ENCODE data around the gene KLC1. TPM values are rescaled to one million over a fixed set of nuclear protein-coding genes. Genes with fewer than 3 reads are reported as not detected.

Gene KLC1
- total RNA-seq, 2 experiments from 2014 or later = 97.5 to 101 TPM

DNA sequence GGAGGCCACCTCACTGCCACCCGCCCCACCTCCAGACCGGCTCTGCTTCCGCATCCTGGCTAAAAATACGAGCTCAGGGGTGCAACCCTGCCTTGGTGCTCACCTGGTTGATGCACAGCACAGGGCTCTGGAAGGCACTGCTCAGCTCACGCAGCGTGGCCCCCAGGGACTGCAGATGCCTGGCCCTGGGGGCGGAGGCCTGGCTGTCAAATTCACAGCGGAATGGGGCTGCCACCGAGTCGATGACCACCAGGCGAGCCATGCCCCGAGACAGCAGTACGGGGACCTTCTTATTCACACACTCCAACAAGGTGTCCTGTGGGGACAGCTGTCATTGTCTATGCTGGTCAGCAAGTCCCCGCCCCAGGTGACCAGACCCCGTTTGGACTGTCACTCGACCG lies 70.2 kb downstream of the KLC1 start:
- no peak for TF ChIP-seq CTCF (IDR thresholded peaks at IDR 0.05)
- POLR2A ChIA-PET = interaction anchor here (0.6 to 6.2 kb wide), 4 partner anchors 9 to 136 kb away, joined by 3 to 41 read pairs (median 4); partner anchors contain the start of genes XRCC3 and ZFYVE21

DNA sequence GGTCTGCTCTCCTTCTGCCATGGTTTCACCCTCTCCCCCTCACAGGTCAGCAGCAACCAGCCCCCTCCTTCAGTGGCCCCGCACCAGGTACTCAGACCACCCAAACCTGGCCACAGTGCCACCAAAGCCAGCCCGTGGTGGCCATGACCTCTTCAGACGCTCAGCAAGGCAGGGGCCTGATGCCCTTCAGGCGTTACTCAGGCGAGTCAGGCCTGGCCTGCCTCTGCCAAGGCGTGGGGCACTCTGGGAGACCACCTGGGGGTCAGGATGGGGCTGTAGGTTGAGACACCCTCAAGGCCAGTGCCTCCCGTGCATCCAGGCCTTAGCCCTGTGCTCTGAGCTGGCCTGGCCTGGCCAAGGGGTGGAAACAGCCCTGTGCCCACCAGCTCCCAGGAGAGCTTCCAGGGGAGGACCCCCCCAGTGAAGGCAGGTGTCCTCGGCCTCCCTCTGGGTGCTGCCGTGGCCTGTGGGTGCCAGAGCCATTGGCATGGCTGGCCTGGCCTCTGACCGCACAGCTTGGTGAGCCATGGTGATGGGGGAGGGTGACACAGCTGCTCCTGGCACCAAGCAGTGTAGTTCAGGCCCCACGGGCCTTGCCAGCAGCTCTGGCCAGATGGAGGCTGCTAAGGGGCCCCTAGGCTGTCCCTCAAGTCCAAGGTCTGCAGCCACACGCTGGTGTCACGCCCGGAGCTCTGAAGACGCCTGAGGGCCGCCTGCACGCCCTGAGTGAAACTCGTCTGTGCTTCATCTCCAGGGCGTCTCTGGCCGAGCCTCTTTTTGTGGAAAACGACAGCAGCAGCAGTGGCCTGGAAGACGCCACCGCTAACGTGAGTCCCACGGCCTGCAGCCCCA lies 71.1 kb downstream of the KLC1 start:
- H3K4me3 Mint-ChIP-seq = no peak overlapping the region
- no peak for TF ChIP-seq CTCF (IDR thresholded peaks at IDR 0.05)
- no peaks in the 10 kb centered on the region for H3K27me3 Mint-ChIP-seq
- peaks cover 6% of the 10 kb centered on the region for H3K4me1 Mint-ChIP-seq (ENCODE audit: low read depth)
- peaks cover 19% of the 10 kb centered on the region for H3K36me3 Mint-ChIP-seq (ENCODE audit: low read depth)
- ChIA-PET POLR2A (interaction anchor here (0.9 to 6.2 kb wide), 5 partner anchors 9 to 22 kb away, joined by 3 to 41 read pairs (median 3); partner anchors contain the start of genes XRCC3 and ZFYVE21), CTCF (no interaction called here)
- no peak overlapping the region for H3K27ac Mint-ChIP-seq
- ATAC-seq (no peak), DNase-seq (no peak)
- intact Hi-C loops (cut with micrococcal nuclease) = no loop called here
- no peaks in the 10 kb centered on the region for H3K9me3 Mint-ChIP-seq

More for the DNA sequence above, 70.2 kb downstream of the KLC1 start:
- H3K4me1 Mint-ChIP-seq (ENCODE audit: low read depth) = peaks cover 6% of the 10 kb centered on the region
- ATAC-seq (no peak), DNase-seq (no peak)
- H3K27me3 Mint-ChIP-seq = no peaks in the 10 kb centered on the region
- H3K4me3 Mint-ChIP-seq = no peak overlapping the region
- CTCF ChIA-PET = no interaction called here
- H3K36me3 Mint-ChIP-seq (ENCODE audit: low read depth) = peaks cover 16% of the 10 kb centered on the region
- intact Hi-C loops (cut with micrococcal nuclease) = no loop called here
- H3K9me3 Mint-ChIP-seq = no peaks in the 10 kb centered on the region
- H3K27ac Mint-ChIP-seq = no peak overlapping the region

GRCh38 chr14:103700753-103701490 lies 71.9 kb downstream of the KLC1 start:
- POLR2A ChIA-PET = interaction anchor here (1.3 to 6.2 kb wide), 3 partner anchors 10 to 14 kb away, joined by 3 to 41 read pairs (median 6); partner anchors contain the start of genes XRCC3 and ZFYVE21
- Mint-ChIP-seq H3K9me3 (no peaks in the 10 kb centered on the region), H3K4me1 (ENCODE audit: low read depth) (peaks cover 6% of the 10 kb centered on the region), H3K36me3 (ENCODE audit: low read depth) (peaks cover 20% of the 10 kb centered on the region), H3K4me3 (no peak overlapping the region), H3K27me3 (no peaks in the 10 kb centered on the region), H3K27ac (no peak overlapping the region)
- intact Hi-C loops (cut with micrococcal nuclease) = no loop called here
- DNase-seq = no peak
- CTCF ChIA-PET = no interaction called here
- no peak for TF ChIP-seq CTCF (IDR thresholded peaks at IDR 0.05)
- ATAC-seq = no peak

- Mint-ChIP-seq H3K9me3 (no peaks in the 10 kb centered on the region), H3K4me1 (ENCODE audit: low read depth) (peaks cover 3% of the 10 kb centered on the region), H3K27ac (no peak overlapping the region), H3K36me3 (ENCODE audit: low read depth) (peaks cover 18% of the 10 kb centered on the region), H3K27me3 (no peaks in the 10 kb centered on the region), H3K4me3 (no peak overlapping the region)
- ChIA-PET CTCF (no interaction called here), POLR2A (interaction anchor here (0.6 to 6.2 kb wide), 3 partner anchors 12 to 141 kb away, joined by 3 to 41 read pairs (median 3); partner anchors contain the start of genes XRCC3 and ZFYVE21)
- intact Hi-C loops (cut with micrococcal nuclease) = no loop called here
- no peak for DNase-seq
- no peak for TF ChIP-seq CTCF (IDR thresholded peaks at IDR 0.05)
- no peak for ATAC-seq
Observed at GRCh38 chr14:103702095-103702494, 73.1 kb downstream of the KLC1 start.
